T-helper 1 cell (primary cell): ENCODE data around the gene SBDS.
"Not testable (repeated sequence)": the region's sequence is repeated elsewhere in the genome, so short reads cannot be mapped to it uniquely, and the experiment has no call there.

Experiments
- DNase-seq, 5 donors: peaks; one replicate each; pipeline ENCODE4 v3.0.0-alpha.2; 2012 to 2020
- total RNA-seq, 4 donors: gene quantifications; one replicate each; lab custom pipeline; 2026; lab: John Stamatoyannopoulos, UW

The SBDS gene
- 420 to 566 (median 503) reads per million in 4 donors for total RNA-seq

DNA sequence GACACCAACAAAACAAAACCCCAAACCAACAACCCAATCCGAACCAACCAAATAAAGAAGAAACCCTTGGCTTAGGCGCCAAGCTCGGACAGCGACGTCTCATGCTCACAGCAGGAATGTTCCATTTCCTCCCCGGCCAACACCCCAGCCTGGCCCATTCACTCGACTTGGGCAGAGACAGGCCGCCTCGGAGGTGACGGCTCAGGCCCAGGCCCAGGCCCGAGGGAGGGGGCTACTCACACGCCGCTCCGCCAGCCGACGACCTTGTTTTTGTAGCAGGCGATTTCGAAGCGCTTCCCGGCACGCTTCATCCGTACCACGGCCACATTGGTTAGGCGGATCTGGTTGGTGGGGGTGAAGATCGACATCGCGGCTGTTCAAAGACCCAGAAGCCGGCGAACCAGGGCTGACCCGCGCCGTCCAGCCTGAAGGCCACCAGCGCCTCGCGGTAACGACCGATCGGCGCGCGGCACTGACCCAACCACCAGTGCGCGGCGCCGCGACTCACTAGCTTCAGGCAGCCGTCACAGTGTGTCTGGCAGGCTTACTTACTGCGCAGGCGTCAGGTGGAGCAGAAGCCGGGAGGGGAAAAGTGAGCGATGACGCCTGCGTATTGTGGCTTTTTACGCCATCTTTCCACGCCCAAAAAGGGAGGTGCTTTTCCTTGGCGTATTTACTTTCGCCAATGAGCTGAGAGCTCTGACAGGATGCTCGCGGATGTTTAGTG, at the start of gene SBDS:
SBDS (minus strand) TSS at position 537 of the 727 bp plus-strand sequence; CDS start at position 368, 169 bp downstream.
- peak; percentile 81 to 99 (median 91) for DNase-seq

DNA sequence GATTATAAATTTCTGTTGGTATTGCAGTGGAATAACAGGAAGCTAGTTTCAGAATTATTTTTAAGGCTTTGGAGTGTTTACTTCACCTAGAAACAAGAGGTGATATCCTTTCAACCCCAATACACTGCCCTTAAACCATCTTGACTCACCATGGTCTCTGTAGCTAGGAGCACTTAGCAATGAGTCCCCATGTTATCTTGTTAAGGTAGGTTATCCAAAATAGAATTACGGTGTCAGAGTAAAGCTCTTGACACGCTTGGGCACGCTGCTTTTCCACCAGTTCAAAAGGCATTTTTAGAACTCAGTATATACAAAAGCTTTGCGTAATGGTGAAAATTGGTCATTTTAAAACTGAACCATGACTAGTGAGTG, 48.2 kb upstream of the SBDS start:
- not testable (repeated sequence) for DNase-seq

DNA sequence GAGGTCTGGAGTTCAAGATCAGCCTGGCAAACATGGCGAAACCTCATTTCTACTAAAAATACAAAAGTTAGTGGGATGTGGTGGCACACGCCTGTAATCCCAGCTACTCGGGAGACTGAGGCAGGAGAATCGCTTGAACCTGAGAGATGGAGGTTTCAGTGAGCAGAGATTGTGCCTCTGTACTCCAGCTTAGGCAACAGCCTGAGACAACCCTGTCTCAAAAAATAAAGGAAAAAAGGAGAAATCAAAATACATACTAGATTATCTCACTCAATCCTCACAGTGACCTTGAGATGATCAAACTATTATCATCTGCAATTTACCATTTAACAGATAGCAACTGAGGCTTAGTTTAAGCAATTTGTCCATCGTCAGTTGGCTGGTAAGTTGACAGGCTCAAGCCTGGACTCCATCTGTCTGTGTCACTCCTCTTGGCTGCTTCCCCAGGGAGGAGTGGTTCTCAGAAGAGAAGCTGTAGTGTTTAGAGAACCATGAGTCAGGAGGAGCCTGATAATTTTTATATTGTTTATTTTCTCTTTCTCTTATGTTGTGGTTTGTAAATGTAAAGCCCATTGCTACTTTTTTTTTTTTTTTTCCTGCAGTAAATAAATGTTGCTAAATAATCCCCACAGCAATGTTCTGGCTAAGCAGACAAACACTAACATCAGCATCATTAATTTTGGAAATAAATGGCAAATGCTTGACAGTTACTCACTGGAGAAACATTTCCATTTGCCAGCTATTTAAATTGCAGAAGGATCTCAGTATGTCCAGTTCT, 47.6 kb upstream of the SBDS start:
- DNase-seq, result not testable (repeated sequence)

DNA sequence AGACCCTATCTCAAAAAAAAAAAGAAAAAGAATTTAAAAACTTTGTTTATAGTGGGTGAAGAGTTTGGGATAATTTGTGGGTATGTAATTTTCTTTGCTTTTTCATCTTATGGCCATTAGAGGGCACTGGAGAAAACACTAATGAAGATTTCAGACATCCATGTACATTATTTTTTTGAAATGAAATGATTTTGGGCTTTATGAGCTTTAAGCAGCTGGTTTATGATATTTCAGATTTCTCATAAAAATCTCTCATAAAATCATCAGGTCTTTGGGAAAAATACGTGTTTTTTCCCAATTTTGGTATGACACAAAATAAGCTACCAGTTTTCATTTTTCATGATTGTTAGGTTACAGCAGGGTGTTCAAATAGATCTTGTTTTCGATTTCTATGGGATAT, 45.4 kb upstream of the SBDS start:
- DNase-seq, result not testable (repeated sequence)

DNA sequence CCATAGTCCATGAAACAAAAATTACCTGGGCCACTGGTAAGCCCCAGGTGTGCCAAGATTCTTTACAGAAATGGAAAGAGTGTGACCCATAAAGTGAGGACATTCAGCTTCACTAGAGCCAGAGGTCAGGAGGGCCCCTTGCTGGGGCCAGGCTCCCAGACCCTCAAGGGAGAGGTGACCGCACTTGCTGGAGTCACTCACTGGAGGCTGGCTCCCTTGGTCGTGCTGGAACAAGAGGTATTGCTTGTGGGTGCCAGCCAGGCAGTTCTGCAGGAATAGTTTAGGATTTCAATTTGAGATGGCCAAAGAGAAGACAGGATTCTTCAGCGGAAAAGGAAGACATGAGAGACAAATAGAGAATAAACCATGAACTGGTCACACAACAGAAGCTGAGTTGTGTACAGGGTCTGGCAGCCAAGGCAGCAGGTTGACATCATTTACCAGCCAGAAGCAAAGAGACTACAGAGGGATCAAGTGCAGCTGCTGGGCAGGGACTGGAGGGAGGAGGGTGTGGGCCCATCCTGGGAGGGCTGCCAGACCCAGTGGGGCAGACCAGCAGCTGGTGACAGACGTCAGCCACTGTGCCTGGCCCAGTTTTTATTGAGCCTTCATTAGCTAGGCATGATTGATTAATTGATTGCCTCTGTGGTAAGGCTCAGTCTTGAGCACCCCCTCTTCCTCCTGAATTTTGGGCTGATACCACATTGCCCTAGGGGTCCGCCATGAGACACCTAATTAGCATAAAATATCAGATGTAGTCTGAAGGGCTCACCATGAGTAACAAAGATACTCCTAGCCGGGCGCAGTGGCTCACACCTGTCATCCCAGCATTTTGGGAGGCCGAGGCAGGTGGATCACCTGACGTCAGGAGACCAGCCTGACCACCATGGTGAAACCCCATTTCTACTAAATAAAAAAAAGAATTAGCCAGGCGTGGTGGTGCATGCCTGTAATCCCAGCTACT, 41.3 kb upstream of the SBDS start:
- not testable (repeated sequence) for DNase-seq

DNA sequence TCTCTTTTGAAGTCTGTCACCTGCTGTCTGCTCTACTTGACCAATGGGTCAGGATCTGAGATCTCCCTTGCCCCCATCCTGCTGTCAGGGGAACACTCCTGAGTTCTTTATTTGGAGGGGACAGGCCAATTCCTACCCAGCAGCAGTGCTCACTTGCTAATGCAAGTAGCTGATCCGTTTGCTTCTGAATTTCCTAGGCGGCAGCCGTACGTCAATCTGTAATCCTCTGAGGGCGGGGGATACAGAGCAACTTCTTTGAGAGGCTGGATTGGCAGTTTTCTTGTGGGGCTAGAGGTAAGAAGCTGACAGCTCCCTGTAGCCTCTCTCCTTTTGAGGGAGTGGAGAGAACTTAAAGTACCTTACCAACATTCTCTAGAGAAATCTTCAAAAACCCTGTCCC, 37.9 kb upstream of the SBDS start:
- no peak for DNase-seq

DNA sequence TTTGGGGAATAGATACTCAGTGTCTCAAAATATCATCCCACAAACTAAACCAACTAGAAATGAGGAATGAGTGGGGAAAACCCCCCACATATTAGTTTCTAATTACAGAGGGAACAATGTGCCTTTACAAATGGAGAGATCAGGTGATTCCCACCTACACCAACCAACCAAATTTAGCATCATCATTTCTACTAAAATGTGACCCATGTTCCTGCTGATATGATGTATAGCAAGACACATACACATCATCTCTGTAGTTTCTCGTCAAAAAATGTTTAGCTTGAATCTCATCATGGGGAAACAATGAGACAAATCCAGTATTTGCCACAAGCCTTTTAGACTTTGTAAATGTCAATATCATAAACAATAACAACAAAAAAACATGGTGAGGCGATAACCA, 36.3 kb upstream of the SBDS start:
- not testable (repeated sequence) for DNase-seq

DNA sequence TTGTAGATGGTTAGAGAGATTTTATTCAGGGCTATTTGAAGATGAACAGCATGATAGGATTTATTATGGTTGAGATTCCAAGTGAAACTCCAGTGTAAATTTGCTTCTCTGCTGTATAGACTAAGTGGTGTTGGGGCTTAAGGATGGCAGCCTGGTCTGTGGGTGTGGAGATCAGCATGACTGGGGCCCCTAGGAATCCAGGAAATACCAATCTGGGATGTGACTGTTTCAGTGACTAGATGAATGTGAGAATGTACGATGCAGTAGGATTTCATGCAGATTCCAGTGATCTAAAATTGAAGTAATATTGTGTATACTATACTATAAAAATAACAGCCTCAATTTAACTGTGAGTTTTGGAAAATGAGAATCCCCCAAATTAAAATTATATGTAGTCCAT, 30.1 kb upstream of the SBDS start:
- DNase-seq, result not testable (repeated sequence)

DNA sequence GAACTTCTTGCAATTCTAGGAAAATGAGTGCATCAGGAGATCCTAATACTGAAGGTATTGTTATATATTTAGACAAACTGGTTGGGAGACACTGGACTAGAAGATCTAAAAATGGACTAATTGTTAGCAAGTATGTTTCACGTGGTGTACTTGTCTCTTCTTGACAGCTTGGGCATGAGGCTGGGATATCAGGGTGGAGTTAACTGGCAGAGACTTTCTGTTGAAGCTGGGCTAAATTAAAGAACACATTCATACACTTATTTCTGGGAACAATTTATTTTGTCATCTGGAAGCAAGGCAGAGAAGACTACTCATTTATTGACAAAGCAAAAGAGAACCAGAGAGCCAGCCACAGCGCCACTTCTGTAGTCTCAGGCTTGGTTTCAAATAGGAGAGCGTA, 27.1 kb upstream of the SBDS start:
- no peak for DNase-seq

DNA sequence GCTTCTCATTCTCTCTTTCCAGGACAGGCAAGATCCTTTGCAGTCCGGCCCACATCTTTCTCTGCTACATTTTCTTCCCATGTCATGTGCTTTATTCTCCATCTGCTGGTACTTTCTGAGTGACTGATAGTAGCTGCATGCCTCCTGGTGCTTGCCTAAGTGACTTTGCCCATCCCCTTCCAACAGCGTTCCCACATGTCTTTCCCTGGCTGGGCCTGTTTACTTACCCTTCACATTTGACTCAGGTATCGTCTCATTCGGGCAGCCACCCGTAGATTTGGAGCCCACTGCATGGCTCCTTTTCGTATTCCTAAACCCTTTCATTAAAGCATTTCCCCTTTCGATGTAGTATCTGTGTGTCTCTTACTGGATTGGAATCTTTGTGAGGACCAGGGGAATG, 25.9 kb upstream of the SBDS start:
- DNase-seq, result no peak

DNA sequence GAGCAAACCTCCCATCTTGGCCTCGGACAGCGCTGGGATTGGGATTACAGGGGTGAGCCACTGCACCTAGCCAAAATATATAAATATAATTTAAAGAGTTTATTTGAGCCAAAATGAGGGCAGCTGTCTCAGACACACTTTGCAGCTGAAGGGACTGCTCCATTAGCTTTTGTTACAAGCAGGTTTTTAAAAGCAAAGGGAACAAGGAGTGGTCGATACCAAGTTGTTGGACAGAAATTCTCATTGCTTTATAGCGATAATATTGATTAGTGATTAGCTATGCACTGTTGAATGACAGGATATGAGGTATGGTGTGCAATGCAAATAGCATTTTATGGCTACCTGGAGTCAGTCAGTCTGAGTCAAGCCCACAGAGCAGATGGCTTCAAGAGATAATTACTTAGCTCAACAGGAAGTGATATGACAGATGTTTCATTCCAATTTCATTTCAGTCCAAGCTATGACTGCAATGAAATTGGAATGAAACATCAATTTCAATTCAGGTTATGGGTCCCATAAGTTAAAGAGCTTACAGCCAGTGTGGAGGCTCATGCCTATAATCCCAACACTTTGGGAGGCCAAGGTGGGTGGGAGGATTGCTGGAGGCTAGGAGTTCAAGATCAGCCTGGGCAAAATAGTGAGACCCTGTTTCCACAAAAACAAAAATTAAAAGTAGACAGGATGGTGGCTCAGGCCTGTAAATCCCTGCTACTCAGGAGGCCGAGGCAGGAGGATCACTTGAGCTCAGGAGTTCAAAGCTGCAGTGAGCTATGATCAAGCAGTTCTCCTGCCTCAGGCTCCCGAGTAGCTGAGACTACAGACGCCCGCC, 24.4 kb upstream of the SBDS start:
- DNase-seq, result peak in 1 of 5 donors; percentile 27

DNA sequence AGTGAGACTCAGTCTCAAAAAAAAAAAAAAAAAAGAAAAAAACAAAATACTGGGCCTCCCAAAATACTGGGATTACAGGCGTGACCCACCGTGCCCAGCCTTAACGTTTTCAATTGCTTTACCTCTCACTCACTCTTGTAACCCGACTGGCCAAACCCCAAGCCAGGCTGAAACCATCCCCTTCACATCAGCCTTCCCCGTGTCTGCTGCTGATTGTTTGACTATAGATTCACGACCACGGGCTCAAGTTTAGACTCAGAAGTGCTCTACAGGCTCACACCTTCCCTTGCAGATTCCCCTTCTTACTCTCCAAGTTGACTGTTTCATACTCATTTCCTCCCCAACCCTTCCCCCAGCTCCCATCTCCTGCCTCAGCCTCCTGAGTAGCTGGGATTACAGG, 23.6 kb upstream of the SBDS start:
- no peak for DNase-seq

DNA sequence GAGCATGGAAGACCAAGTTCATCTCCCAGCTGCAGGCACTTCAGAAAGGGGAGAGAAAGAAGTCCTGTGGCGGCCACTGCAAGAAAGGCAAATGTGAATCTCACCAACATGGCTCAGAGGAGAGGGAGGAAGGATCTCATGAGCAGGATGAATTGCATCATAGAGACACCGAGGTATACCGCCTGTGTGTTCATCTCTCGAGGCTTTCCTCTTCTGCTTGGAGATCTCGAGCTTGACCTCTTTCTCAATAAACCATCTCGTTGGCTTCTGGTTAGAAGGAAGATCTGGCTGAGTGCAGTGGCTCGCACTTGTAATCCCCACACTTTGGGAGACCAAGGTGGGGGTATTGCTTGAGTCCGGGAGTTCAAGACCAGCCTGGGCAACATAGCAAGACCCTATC, 22.6 kb upstream of the SBDS start:
- DNase-seq, result not testable (repeated sequence)

DNA sequence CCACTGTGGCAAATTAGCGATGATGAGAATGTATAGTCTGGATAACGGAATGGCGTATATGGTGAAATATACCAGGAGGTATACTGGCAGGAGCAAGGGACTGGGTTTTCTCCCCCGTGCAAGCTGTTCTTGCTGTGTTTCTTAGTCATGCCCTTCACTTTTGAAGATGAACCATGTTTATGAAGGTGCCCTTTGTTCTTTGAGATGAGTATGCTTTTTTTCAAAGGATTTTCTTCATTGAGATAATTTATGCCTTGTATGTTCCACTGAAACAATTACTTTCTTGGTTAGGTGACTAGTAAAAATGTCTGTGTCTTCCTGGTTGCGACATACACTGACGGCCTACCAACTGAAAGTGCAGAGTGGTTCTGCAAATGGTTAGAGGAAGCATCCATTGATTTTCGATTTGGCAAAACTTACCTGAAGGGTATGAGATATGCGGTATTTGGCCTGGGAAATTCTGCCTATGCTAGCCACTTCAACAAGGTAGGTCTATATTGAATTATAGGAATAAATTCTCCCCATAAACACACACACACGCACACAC, 18.8 kb upstream of the SBDS start:
- not testable (repeated sequence) for DNase-seq

DNA sequence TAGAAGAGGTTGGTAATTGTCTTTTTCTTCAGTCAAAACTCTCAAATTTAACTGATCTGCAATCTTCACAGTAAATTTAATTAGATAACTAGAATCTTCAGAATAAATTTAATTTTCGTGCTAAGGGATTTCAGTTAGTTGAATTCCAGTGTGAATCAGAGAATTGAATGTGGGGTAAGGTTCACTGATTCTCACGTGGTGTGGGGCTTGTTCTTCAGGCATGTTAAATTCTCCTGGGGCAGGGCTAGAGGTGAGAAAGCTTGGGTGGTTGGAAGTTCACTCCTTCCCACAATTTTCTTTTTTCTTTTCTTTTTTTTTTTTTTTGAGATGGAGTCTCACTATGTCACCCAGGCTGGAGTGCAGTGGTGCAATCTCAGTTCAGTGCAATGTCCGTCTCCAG, 14.3 kb upstream of the SBDS start:
- DNase-seq, result not testable (repeated sequence)

DNA sequence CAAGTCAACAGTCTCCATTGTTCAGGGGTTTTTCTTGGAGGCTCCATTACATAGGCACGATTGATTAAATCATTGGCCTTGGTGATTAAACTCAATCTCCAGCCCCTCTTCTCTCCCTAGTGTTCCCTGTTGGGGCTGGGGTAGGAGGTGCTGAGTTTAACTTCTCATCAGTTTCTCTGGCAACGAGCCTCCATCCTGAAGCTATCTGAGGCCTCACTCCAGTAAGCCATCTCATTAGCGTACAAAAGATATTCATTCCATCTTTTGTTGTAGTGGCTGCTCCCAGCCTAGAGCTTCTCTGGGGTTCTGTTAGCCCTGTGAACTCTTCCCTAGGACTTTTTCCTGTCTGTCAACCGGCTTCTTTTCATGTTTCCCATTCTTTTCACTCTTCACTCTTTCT, 12.9 kb upstream of the SBDS start:
- DNase-seq, result no peak

DNA sequence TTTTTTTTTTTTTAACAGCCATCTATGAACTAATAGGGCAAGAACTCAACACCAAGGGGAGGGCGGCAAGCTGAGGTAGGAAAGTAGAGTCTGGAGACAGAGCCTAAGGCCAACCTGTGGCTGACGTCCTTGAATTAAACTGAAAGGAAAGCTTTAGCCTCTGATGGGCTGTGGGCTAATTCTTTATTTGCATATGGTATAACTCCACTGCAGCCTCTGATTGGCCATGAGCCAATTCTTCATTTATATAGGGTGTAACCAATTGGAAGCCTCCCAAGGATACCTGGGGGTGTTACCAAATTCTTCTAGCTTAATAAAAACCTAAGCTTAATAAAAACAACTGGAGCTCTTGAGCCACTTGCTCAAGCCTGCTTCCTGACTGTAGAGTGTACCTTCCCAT, 11.6 kb upstream of the SBDS start:
- DNase-seq, result no peak

DNA sequence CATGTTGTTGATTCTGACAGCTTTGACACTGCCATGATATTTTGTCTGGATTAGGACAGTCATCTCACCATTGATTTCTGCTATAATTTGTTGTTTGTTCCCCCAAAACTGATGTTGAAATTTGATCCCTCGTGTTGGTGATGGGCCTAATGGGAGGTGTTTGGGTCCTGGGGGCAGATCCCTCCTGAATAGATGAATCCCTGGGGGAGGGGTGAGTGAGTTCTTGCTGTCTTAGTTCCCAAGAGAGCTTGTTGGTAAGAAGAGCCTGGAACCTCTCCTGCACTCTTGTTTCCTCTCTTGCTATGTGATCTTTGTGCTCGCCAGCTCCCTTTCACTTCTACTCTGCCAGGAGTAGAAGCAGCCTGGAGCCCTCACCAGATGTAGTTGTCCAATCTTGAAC, 8.8 kb upstream of the SBDS start:
- not testable (repeated sequence) for DNase-seq

DNA sequence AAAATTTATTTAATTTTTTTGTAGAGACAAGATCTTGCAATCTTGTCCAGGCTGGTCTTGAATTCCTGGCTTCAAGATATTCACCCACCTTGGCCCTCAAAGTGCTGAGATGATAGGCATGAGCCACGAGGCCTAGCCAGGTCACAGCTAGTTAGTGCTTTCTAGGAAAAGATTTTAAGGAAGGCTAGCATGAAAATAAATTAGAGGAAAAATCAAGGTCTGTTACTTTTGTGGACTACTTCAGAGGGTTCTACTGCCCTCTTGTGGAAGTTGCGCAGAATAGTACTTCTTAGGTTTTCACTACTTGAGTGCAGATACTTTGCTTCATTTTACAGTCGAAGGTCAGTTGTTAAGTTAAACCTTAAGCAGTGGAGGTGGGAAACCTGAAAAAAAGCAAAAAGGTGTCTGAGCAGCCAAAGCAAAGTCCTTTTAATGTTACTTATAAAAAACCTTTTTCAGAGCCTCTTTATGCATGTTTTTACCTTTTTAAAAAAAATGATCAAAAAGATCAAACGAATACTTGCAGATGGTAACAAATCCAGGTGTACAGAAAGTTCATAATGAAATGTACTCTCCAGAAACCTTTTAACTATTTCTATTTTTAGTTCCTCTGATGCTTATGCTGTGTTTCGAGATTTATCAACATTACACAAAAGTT, 5.3 kb upstream of the SBDS start:
- peak in 1 of 5 donors; percentile 15 for DNase-seq

DNA sequence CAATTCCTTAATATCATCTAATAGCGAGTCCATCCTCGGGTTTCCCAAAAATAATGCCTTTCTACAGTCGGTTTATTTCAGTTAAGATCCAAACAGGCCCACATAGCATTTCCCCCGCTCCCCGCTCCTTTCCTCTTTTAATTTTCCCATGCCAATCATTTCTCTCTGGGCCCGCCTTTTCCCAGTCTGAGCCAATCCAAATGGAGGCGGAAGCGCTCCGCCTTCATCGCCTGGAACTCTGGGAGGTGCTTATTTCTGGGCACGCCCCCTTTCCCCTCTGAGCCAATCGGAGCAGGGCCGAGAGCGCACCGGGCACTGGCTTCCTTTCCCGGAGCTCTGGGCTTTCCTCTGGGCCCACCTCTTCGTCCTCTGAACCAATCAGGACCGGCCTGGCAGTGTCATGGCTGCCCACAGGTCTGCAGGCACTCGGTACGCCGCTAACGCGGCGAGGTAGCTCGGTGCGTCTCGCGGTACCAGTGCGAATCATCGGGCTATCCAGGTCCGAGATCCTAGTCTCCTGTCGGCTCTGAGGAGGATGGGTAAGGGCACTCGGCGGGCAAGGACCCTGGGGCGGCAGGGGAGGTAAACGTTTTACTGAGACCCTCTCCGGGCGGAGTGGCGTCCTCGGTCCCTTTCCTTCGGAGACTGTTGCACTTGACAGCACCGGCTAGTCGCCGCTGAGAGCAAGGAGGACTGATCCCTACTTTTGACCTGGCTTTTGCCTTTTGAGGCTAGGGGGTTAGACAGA, 1.2 kb upstream of the SBDS start, which contains the start of gene TYW1:
TYW1 (plus strand) TSS at position 390 of the 748 bp plus-strand sequence; CDS start at position 536, 146 bp downstream.
- DNase-seq, result peak; percentile 93 to 98 (median 97)
